Subcutaneous adipose tissue (tissue), 4 donors: ENCODE measurements around the gene OR52H1. TPM values are rescaled to one million over a fixed set of nuclear protein-coding genes. Genes with fewer than 3 reads are reported as not detected.

Source experiments
- CTCF ChIP-seq: fragments of 450-650 bp; IDR thresholded peaks from one replicate; pipeline ENCODE4 v1.5.1; 2016; ENCODE audit warnings: low read depth, mild to moderate bottlenecking, control low read depth, antibody characterized with exemption, moderate library complexity
- total RNA-seq, 4 donors: library from RNA; depleted of rRNA; stranded (reverse); fragments of >200 nt; gene quantifications; one replicate each; pipeline ENCODE4 v1.1.0, GENCODE V29; 2016

Gene OR52H1
- total RNA-seq, 4 donors from 2014 or later = not detected

- TF ChIP-seq CTCF = no peak
Measured at GRCh38 chr11:5514841-5515240, 33.5 kb downstream of the OR52H1 start.

- TF ChIP-seq CTCF = no peak
Measured at GRCh38 chr11:5509803-5510202, 38.5 kb downstream of the OR52H1 start, which contains the start of gene UBQLN3. Gene UBQLN3, minus strand, starts transcription at chr11:5509957. Its CDS starts 399 bp downstream, at chr11:5509558.

- TF ChIP-seq CTCF = no peak
Measured at GRCh38 chr11:5508605-5509004, 39.7 kb downstream of the OR52H1 start.

- TF ChIP-seq CTCF = no peak
Measured at GRCh38 chr11:5507933-5508305, 40.4 kb downstream of the OR52H1 start.

GRCh38 chr11:5507177-5507932 lies 41.0 kb downstream of the OR52H1 start:
- TF ChIP-seq CTCF = no peak

GRCh38 chr11:5505363-5506048 lies 42.8 kb downstream of the OR52H1 start:
- no peak for TF ChIP-seq CTCF

GRCh38 chr11:5504403-5504921 lies 43.9 kb downstream of the OR52H1 start:
- TF ChIP-seq CTCF = no peak
